Natural killer cell (primary cell): ENCODE results near the gene S100A6. TPM values are rescaled to one million over a fixed set of nuclear protein-coding genes. Genes with fewer than 3 reads are reported as not detected.
A peak's percentile ranks its signal among the peaks of the same experiment; 100 is the strongest.

Source experiments
- ATAC-seq, 3 donors: fragments of 150-1000 bp in 2 of 3; fragments of 200-7000 bp in 1 of 3; cut with Tn5 transposase; 1 replicate in 1 of 3; 2 replicates in 2 of 3; pipeline ENCODE4 v1.10.0; 2021; ENCODE audit warnings: mild to moderate bottlenecking in 2 of 3, moderate library complexity in 2 of 3
- DNase-seq, 2 donors: peaks; one replicate each; pipeline versions ENCODE4 v3.0.0 to v3.0.0-alpha.2; 2013 to 2021; ENCODE audit warnings: mixed read lengths in 1 of 2
- H3K27ac ChIP-seq: one replicate; pipeline ENCODE4 v1.5.1; 2013; ENCODE audit warnings: mild to moderate bottlenecking, low read length
- H3K27me3 ChIP-seq: one replicate; pipeline ENCODE4 v1.6.1; 2013; ENCODE audit warnings: low read length; ENCODE audit not compliant: control insufficient read depth, insufficient read depth
- H3K36me3 ChIP-seq: one replicate; pipeline ENCODE4 v1.6.1; 2013; ENCODE audit warnings: low read length; ENCODE audit not compliant: control insufficient read depth, insufficient read depth
- H3K4me1 ChIP-seq: one replicate; pipeline ENCODE4 v1.6.1; 2013; ENCODE audit warnings: low read length; ENCODE audit not compliant: control insufficient read depth, insufficient read depth
- H3K4me3 ChIP-seq: one replicate; pipeline ENCODE4 v1.5.1; 2013; ENCODE audit warnings: low read length
- H3K9me3 ChIP-seq: one replicate; pipeline ENCODE4 v1.6.1; 2013; ENCODE audit warnings: low read length; ENCODE audit not compliant: control insufficient read depth, insufficient read depth
- H3K27ac Mint-ChIP-seq, 2 donors: one replicate each; pipeline ENCODE4 v1.8.0; 2022; ENCODE audit warnings: mild to moderate bottlenecking in 2 of 2, mixed read lengths in 2 of 2, moderate library complexity in 1 of 2
- H3K27me3 Mint-ChIP-seq, 2 donors: one replicate each; pipeline ENCODE4 v1.8.0; 2022; ENCODE audit warnings: low read depth in 2 of 2, mixed read lengths in 2 of 2
- H3K36me3 Mint-ChIP-seq: one replicate; pipeline ENCODE4 v1.8.0; 2022; ENCODE audit warnings: mixed read lengths
- H3K4me1 Mint-ChIP-seq, 2 donors: one replicate each; pipeline ENCODE4 v1.8.0; 2022; ENCODE audit warnings: mixed read lengths in 2 of 2
- H3K4me3 Mint-ChIP-seq: one replicate; pipeline ENCODE4 v1.8.0; 2022; ENCODE audit warnings: mild to moderate bottlenecking, moderate library complexity, mixed read lengths
- H3K9me3 Mint-ChIP-seq, 2 donors: one replicate each; pipeline ENCODE4 v1.8.0; 2022; ENCODE audit warnings: mixed read lengths in 2 of 2
- WGBS: methylation state at CpG from one replicate; pipeline ENCODE4 v1.1.7; 2013; ENCODE audit warnings: missing lambda C conversion rate; ENCODE audit not compliant: insufficient coverage; 5-methylcytosine and 5-hydroxymethylcytosine counted together
- intact Hi-C: fragments of 100-400 bp; cut with micrococcal nuclease; formaldehyde crosslinking; loops from one replicate; pipeline ENCODE4 v1.14.2; 2022
- total RNA-seq, 4 donors: library from RNA; stranded (reverse); fragments of 120-200 nt in 1 of 4; gene quantifications; one replicate each; pipeline versions ENCODE4 v1.2.3 to v1.2.4, GENCODE V29; 2013 to 2022
- TF ChIP-seq, protein P1 (sequence below): fragments of 200-600 bp; IDR thresholded peaks from one replicate; pipeline ENCODE4 v1.8.0; 2022; ENCODE audit warnings: antibody characterized with exemption

Gene S100A6
- total RNA-seq, 3 donors from 2014 or later (not counting 1 experiment from before 2014, with no cell fraction given): 174 to 261 (median 245) TPM

- Histone ChIP-seq H3K27me3 (no peaks in the 10 kb centered on the region), H3K9me3 (no peaks in the 10 kb centered on the region), H3K4me1 (peaks cover 78% of the 10 kb centered on the region), H3K27ac (peak within 1 kb of the TSS; percentile 32), H3K36me3 (peaks cover 20% of the 10 kb centered on the region), H3K4me3 (no peak within 1 kb of the TSS)
- Mint-ChIP-seq H3K27me3 (no peaks in the 10 kb centered on the region), H3K4me3 (peak within 1 kb of the TSS; percentile 74), H3K27ac (peak within 1 kb of the TSS; percentile 84 to 98), H3K36me3 (no peaks in the 10 kb centered on the region), H3K4me1 (peaks cover 68 to 86% of the 10 kb centered on the region in 2 donors), H3K9me3 (no peaks in the 10 kb centered on the region)
- WGBS: 63% methylated on average over 11 of the region's 11 CpGs
- ATAC-seq (peak in 1 of 3 donors; percentile 9), DNase-seq (peak in 1 of 2 donors; percentile 78)
- intact Hi-C loops: no loop called here
- TF ChIP-seq, protein P1, sequence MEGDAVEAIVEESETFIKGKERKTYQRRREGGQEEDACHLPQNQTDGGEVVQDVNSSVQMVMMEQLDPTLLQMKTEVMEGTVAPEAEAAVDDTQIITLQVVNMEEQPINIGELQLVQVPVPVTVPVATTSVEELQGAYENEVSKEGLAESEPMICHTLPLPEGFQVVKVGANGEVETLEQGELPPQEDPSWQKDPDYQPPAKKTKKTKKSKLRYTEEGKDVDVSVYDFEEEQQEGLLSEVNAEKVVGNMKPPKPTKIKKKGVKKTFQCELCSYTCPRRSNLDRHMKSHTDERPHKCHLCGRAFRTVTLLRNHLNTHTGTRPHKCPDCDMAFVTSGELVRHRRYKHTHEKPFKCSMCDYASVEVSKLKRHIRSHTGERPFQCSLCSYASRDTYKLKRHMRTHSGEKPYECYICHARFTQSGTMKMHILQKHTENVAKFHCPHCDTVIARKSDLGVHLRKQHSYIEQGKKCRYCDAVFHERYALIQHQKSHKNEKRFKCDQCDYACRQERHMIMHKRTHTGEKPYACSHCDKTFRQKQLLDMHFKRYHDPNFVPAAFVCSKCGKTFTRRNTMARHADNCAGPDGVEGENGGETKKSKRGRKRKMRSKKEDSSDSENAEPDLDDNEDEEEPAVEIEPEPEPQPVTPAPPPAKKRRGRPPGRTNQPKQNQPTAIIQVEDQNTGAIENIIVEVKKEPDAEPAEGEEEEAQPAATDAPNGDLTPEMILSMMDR: no peak
These were observed 4.9 kb upstream of the S100A6 start, which contains the start of gene S100A5 for GRCh38 chr1:153540394-153541361. TSS of gene S100A5 (minus strand) at chr1:153540934. CDS start at chr1:153540191, 743 bp downstream.

DNA sequence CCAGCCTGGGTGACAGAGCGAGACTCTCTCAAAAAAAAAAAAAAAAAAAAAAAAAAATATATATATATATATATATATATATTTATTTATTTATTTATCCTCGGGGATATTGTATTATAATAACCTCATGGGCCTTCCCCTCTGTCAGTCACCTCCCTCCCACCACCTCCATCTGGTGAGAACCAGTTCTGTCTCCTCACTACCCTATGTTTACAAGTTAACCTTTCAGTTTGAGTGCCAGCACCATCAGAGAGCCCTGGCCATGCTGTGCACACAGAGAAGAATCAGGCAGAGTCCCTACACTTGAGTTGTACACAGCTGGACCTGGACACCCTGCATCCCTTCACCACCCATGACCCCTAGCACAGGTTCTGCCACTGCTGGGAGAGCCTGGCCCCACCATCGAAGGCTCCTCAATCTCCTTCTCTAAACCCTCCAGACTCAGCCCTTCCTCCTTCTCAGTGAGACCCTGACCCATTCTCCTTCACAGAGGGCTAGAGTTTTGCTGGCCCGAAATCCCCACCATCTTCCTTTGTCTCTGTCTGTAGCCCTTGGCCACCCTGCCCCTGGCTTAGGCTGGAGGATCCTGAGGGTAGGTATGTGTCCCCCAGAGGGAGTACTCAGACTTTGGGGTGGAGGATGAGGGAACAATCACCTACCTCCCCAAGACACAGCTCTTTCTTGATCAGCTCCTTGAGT is 3.8 kb upstream of the S100A6 start:
- Mint-ChIP-seq H3K4me3 (peak overlapping the region; percentile 65), H3K36me3 (no peaks in the 10 kb centered on the region), H3K27ac (peak overlapping the region; percentile 84 to 98), H3K27me3 (no peaks in the 10 kb centered on the region), H3K9me3 (no peaks in the 10 kb centered on the region), H3K4me1 (peaks cover 67 to 84% of the 10 kb centered on the region in 2 donors)
- Histone ChIP-seq H3K27me3 (no peaks in the 10 kb centered on the region), H3K9me3 (no peaks in the 10 kb centered on the region), H3K4me1 (peaks cover 78% of the 10 kb centered on the region), H3K36me3 (peaks cover 23% of the 10 kb centered on the region), H3K4me3 (no peak overlapping the region), H3K27ac (peak overlapping the region; percentile 32)
- 100% methylated on average over 1 of the region's 4 CpGs for WGBS
- intact Hi-C loops: no loop called here
- DNase-seq: peak in 1 of 2 donors; percentile 12
- no peak for ATAC-seq
- TF ChIP-seq, protein P1: no peak

DNA sequence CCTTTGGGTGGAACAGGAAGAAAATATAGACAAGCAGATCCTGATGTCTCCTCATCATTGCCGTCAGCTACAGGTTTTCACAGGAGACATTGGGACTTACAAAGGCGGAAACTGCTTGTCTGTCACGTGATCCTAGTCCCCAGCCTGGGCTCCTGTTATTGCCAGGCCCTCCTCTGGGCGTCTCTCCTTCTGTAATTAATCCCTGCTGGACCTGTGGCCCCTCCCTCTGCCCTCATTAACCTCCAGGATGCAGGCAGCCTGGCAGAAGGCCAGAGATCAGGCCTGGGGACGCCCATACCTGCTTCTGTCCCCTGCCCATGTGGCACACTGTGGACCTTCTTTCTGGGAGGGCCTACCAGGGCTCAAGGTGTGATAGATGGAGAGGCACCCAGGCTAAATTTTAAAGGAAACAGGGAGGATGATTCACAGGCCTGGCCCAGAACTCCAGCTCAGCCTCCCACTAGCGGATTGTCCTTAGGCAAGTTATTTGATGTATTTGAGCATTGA is 2.6 kb upstream of the S100A6 start:
- intact Hi-C loops: no loop called here
- peak overlapping the region; percentile 14 to 90 for H3K27ac Mint-ChIP-seq
- Histone ChIP-seq H3K4me1 (peaks cover 78% of the 10 kb centered on the region), H3K27ac (no peak overlapping the region), H3K36me3 (peaks cover 16% of the 10 kb centered on the region), H3K9me3 (no peaks in the 10 kb centered on the region), H3K4me3 (no peak overlapping the region), H3K27me3 (no peaks in the 10 kb centered on the region)
- peaks cover 68 to 84% of the 10 kb centered on the region in 2 donors for H3K4me1 Mint-ChIP-seq
- ATAC-seq: no peak
- H3K9me3 Mint-ChIP-seq: no peaks in the 10 kb centered on the region
- no peaks in the 10 kb centered on the region for H3K36me3 Mint-ChIP-seq
- 90% methylated on average over 6 of the region's 6 CpGs for WGBS
- TF ChIP-seq, protein P1: no peak
- H3K4me3 Mint-ChIP-seq: no peak overlapping the region
- no peaks in the 10 kb centered on the region for H3K27me3 Mint-ChIP-seq
- peak in 1 of 2 donors; percentile 7 for DNase-seq
